Fibroblast of villous mesenchyme (primary cell): Measurements from ENCODE around the gene CLMN. TPM values are rescaled to one million over a fixed set of nuclear protein-coding genes. Genes with fewer than 3 reads are reported as not detected.

Experiments used
- DNase-seq: peaks from one replicate; pipeline ENCODE4 v3.0.0-alpha.2; 2010; ENCODE audit warnings: low read depth
- H3K4me3 ChIP-seq: 2 replicates; pipeline ENCODE4 v1.5.1; 2011; ENCODE audit warnings: low read depth, mild to moderate bottlenecking, low read length
- CTCF ChIP-seq: IDR thresholded peaks from 2 replicates; pipeline ENCODE4 v1.5.1; 2012; ENCODE audit warnings: low read depth, mild to moderate bottlenecking, low read length; ENCODE audit not compliant: insufficient read depth
- total RNA-seq: library from RNA; depleted of rRNA; stranded (reverse); fragments of >200 nt; gene quantifications from 2 replicates; pipeline ENCODE4 v1.2.3, GENCODE V29; 2012

Gene CLMN
- total RNA-seq, 1 donor = 0.43 TPM

- no peak for DNase-seq
- no peak for TF ChIP-seq CTCF
- no peak overlapping the region for H3K4me3 ChIP-seq
Observed at GRCh38 chr14:95195031-95195430, 124.7 kb downstream of the CLMN start.

- TF ChIP-seq CTCF = no peak
Observed at GRCh38 chr14:95193081-95193480, 126.6 kb downstream of the CLMN start.

GRCh38 chr14:95192311-95192710 lies 127.4 kb downstream of the CLMN start:
- no peak overlapping the region for H3K4me3 ChIP-seq
- TF ChIP-seq CTCF = no peak
- no peak for DNase-seq

More at GRCh38 chr14:95193081-95193480, 126.6 kb downstream of the CLMN start:
- no peak for DNase-seq
- H3K4me3 ChIP-seq = no peak overlapping the region

- no peak for DNase-seq
- no peak overlapping the region for H3K4me3 ChIP-seq
- TF ChIP-seq CTCF = no peak
Observed at GRCh38 chr14:95191445-95192199, 128.1 kb downstream of the CLMN start.

GRCh38 chr14:95190857-95191256 lies 128.9 kb downstream of the CLMN start:
- DNase-seq = no peak
- H3K4me3 ChIP-seq = no peak overlapping the region
- TF ChIP-seq CTCF = no peak

- no peak for DNase-seq
- TF ChIP-seq CTCF = no peak
- no peak overlapping the region for H3K4me3 ChIP-seq
Observed at GRCh38 chr14:95190346-95190840, 129.3 kb downstream of the CLMN start.
